Measurements from ENCODE around the gene MYOCOS. TPM values are rescaled to one million over a fixed set of nuclear protein-coding genes. Genes with fewer than 3 reads are reported as not detected.
"Not testable (repeated sequence)": the region's sequence is repeated elsewhere in the genome, so short reads cannot be mapped to it uniquely, and the experiment has no call there.

Gene MYOCOS
- total and polyA plus RNA-seq, 2 experiments from 2014 or later, result not detected

- no peak for TF ChIP-seq EZH2phosphoT487 (IDR thresholded peaks at IDR 0.05; ENCODE audit: insufficient read depth, low read depth)
- no peak for TF ChIP-seq EZH2 (IDR thresholded peaks at IDR 0.05; ENCODE audit: insufficient read depth, poor library complexity, severe bottlenecking)
- Histone ChIP-seq H3K27me3 (replicated peaks; ENCODE audit: insufficient read depth) (no peaks in the 10 kb centered on the region), H4K20me1 (ENCODE audit: insufficient read depth) (no peaks in the 10 kb centered on the region), H3K9me3 (ENCODE audit: low read depth) (no peaks in the 10 kb centered on the region), H3K9me2 (ENCODE audit: insufficient read depth) (no peaks in the 10 kb centered on the region), H3K4me3 (no peak overlapping the region), H3K4me1 (ENCODE audit: insufficient read depth) (peaks cover 18% of the 10 kb centered on the region), H2AFZ (peak overlapping the region; percentile 86), H3F3A (ENCODE audit: insufficient read depth) (peaks cover 21% of the 10 kb centered on the region; the same call in 1 of the 2 replicates), H3K9ac (no peak overlapping the region), H3K27ac (peak overlapping the region; percentile 43; the same call in 1 of the 2 replicates), H3K4me2 (ENCODE audit: unreplicated experiment) (no peak overlapping the region), H3K79me2 (ENCODE audit: insufficient read depth) (no peaks in the 10 kb centered on the region), H3K36me3 (ENCODE audit: low read depth) (no peaks in the 10 kb centered on the region)
- 65% methylated on average over 6 of the region's 6 CpGs for WGBS, 2 experiments (ENCODE audit: low coverage in 1 of 2, low lambda C conversion rate in 2 of 2, missing lambda C conversion rate in 2 of 2)
- in situ Hi-C loops (cut with MboI), result no loop called here
- DNase-seq, result no peak
Observed at GRCh38 chr1:171655746-171656116, 33.7 kb downstream of the MYOCOS start.

GRCh38 chr1:171656206-171656605 lies 34.2 kb downstream of the MYOCOS start:
- H3K9me2 ChIP-seq (ENCODE audit: insufficient read depth); H3K9ac ChIP-seq; H3K9me3 ChIP-seq (ENCODE audit: low read depth); H3K36me3 ChIP-seq (ENCODE audit: low read depth); H3K27me3 ChIP-seq (replicated peaks; ENCODE audit: insufficient read depth); H2AFZ ChIP-seq; DNase-seq; H4K20me1 ChIP-seq (ENCODE audit: insufficient read depth); in situ Hi-C loops (cut with MboI); H3K27ac ChIP-seq; H3K4me2 ChIP-seq (ENCODE audit: unreplicated experiment); H3K79me2 ChIP-seq (ENCODE audit: insufficient read depth); H3K4me3 ChIP-seq: not testable (repeated sequence)
- 97 to 98% methylated on average over 9 of the region's 9 CpGs for WGBS, 2 experiments (ENCODE audit: low coverage in 1 of 2, low lambda C conversion rate in 2 of 2, missing lambda C conversion rate in 2 of 2)
- Histone ChIP-seq H3F3A (ENCODE audit: insufficient read depth) (peaks cover 21% of the 10 kb centered on the region; the same call in 1 of the 2 replicates), H3K4me1 (ENCODE audit: insufficient read depth) (peaks cover 18% of the 10 kb centered on the region)

GRCh38 chr1:171661076-171661650 lies 39.1 kb downstream of the MYOCOS start:
- no peaks in the 10 kb centered on the region; the same call in 1 of the 2 replicates for H3F3A ChIP-seq (ENCODE audit: insufficient read depth)
- WGBS, 2 experiments (ENCODE audit: low coverage in 1 of 2, low lambda C conversion rate in 2 of 2, missing lambda C conversion rate in 2 of 2), result 94 to 95% methylated on average over 5 of the region's 5 CpGs
- H3K27me3 ChIP-seq (replicated peaks; ENCODE audit: insufficient read depth), result no peaks in the 10 kb centered on the region
- no peaks in the 10 kb centered on the region for H4K20me1 ChIP-seq (ENCODE audit: insufficient read depth)
- DNase-seq, result no peak
- in situ Hi-C loops (cut with MboI), result no loop called here
- H3K9me2 ChIP-seq (ENCODE audit: insufficient read depth), result no peaks in the 10 kb centered on the region
- H3K9ac ChIP-seq, result no peak overlapping the region
- no peak overlapping the region for H3K4me2 ChIP-seq (ENCODE audit: unreplicated experiment)
- H3K27ac ChIP-seq, result no peak overlapping the region
- peaks cover 23% of the 10 kb centered on the region for H3K4me1 ChIP-seq (ENCODE audit: insufficient read depth)
- no peak overlapping the region for H2AFZ ChIP-seq
- TF ChIP-seq EZH2 (IDR thresholded peaks at IDR 0.05; ENCODE audit: insufficient read depth, poor library complexity, severe bottlenecking) (no peak), EZH2phosphoT487 (IDR thresholded peaks at IDR 0.05; ENCODE audit: insufficient read depth, low read depth) (no peak)
- no peaks in the 10 kb centered on the region for H3K9me3 ChIP-seq (ENCODE audit: low read depth)
- H3K4me3 ChIP-seq, result no peak overlapping the region
- no peaks in the 10 kb centered on the region for H3K36me3 ChIP-seq (ENCODE audit: low read depth)
- no peaks in the 10 kb centered on the region for H3K79me2 ChIP-seq (ENCODE audit: insufficient read depth)

GRCh38 chr1:171663036-171663853 lies 41.2 kb downstream of the MYOCOS start:
- Histone ChIP-seq H3F3A (ENCODE audit: insufficient read depth) (no peaks in the 10 kb centered on the region; the same call in 1 of the 2 replicates), H4K20me1 (ENCODE audit: insufficient read depth) (no peaks in the 10 kb centered on the region), H3K36me3 (ENCODE audit: low read depth) (no peaks in the 10 kb centered on the region), H3K79me2 (ENCODE audit: insufficient read depth) (no peaks in the 10 kb centered on the region), H3K27ac (peak overlapping the region; percentile 44; the same call in 1 of the 2 replicates), H3K4me3 (no peak overlapping the region), H3K9me2 (ENCODE audit: insufficient read depth) (no peaks in the 10 kb centered on the region), H3K9ac (peak overlapping the region; percentile 13; the same call in 1 of the 2 replicates), H3K4me1 (ENCODE audit: insufficient read depth) (peaks cover 23% of the 10 kb centered on the region), H3K9me3 (ENCODE audit: low read depth) (no peaks in the 10 kb centered on the region), H3K4me2 (ENCODE audit: unreplicated experiment) (no peak overlapping the region), H2AFZ (peak overlapping the region; percentile 26; the same call in 1 of the 2 replicates), H3K27me3 (replicated peaks; ENCODE audit: insufficient read depth) (no peaks in the 10 kb centered on the region)
- TF ChIP-seq EZH2phosphoT487 (IDR thresholded peaks at IDR 0.05; ENCODE audit: insufficient read depth, low read depth), result no peak
- TF ChIP-seq EZH2 (IDR thresholded peaks at IDR 0.05; ENCODE audit: insufficient read depth, poor library complexity, severe bottlenecking), result no peak
- peak; percentile 7 for DNase-seq
- in situ Hi-C loops (cut with MboI), result no loop called here
- WGBS, 2 experiments (ENCODE audit: low coverage in 1 of 2, low lambda C conversion rate in 2 of 2, missing lambda C conversion rate in 2 of 2), result 27 to 32% methylated on average over 7 of the region's 7 CpGs
